GM18867 (cell line): Measurements from ENCODE around the gene FAM135A.
"Not testable (repeated sequence)": the region's sequence is repeated elsewhere in the genome, so short reads cannot be mapped to it uniquely, and the experiment has no call there.

Experiments used
- ATAC-seq: cut with Tn5 transposase; IDR thresholded peaks from one replicate; pipeline ENCODE4 v1.9.1; 2021; ENCODE audit warnings: mild to moderate bottlenecking, moderate library complexity; ENCODE audit not compliant: unreplicated experiment

FAM135A gene

GRCh38 chr6:70531133-70531532, 117.8 kb downstream of the FAM135A start:
- no peak for ATAC-seq

GRCh38 chr6:70537266-70537665, 124.0 kb downstream of the FAM135A start:
- ATAC-seq = no peak

GRCh38 chr6:70538376-70538775, 125.1 kb downstream of the FAM135A start:
- ATAC-seq = peak; percentile 84

GRCh38 chr6:70547313-70547712, 134.0 kb downstream of the FAM135A start:
- no peak for ATAC-seq

- ATAC-seq = no peak
Observed at GRCh38 chr6:70547905-70548304, 134.6 kb downstream of the FAM135A start.

- ATAC-seq = no peak
Observed at GRCh38 chr6:70549327-70549726, 136.0 kb downstream of the FAM135A start.

- no peak for ATAC-seq
Observed at GRCh38 chr6:70551566-70551965, 138.3 kb downstream of the FAM135A start.

- ATAC-seq = not testable (repeated sequence)
Observed at GRCh38 chr6:70552286-70552940, 139.1 kb downstream of the FAM135A start.

- no peak for ATAC-seq
Observed at GRCh38 chr6:70552974-70553373, 139.7 kb downstream of the FAM135A start.

- ATAC-seq = no peak
Observed at GRCh38 chr6:70557998-70558397, 144.7 kb downstream of the FAM135A start.

GRCh38 chr6:70562401-70562800, 149.1 kb downstream of the FAM135A start:
- not testable (repeated sequence) for ATAC-seq

GRCh38 chr6:70563530-70563929, 150.2 kb downstream of the FAM135A start:
- no peak for ATAC-seq

GRCh38 chr6:70566751-70567382, 153.6 kb downstream of the FAM135A start, which contains the start of gene SDHAF4:
SDHAF4 (plus strand) TSS chr6:70566930; CDS start chr6:70566941, 11 bp downstream.
- peak; percentile 99 for ATAC-seq

GRCh38 chr6:70574643-70575042, 161.3 kb downstream of the FAM135A start:
- ATAC-seq = no peak

- ATAC-seq = no peak
Observed at GRCh38 chr6:70575899-70576495, 162.7 kb downstream of the FAM135A start.

GRCh38 chr6:70586114-70586513, 172.8 kb downstream of the FAM135A start:
- ATAC-seq = peak; percentile 99

GRCh38 chr6:70590400-70590799, 177.1 kb downstream of the FAM135A start:
- ATAC-seq = no peak

- ATAC-seq = no peak
Observed at GRCh38 chr6:70592391-70593117, 179.2 kb downstream of the FAM135A start.

- no peak for ATAC-seq
Observed at GRCh38 chr6:70593118-70593486, 179.8 kb downstream of the FAM135A start.

GRCh38 chr6:70599187-70599586, 185.9 kb downstream of the FAM135A start:
- no peak for ATAC-seq

GRCh38 chr6:70601014-70601413, 187.7 kb downstream of the FAM135A start:
- ATAC-seq = no peak

GRCh38 chr6:70604254-70604653, 190.9 kb downstream of the FAM135A start:
- no peak for ATAC-seq
